ENCODE data around the gene TRABD2B.

The TRABD2B gene

GRCh38 chr1:47937586-47938254 is 59.5 kb downstream of the TRABD2B start:
- DNase-seq (ENCODE audit: low read depth in 2 of 3, low spot score in 2 of 3): no peak

GRCh38 chr1:47936916-47937551 is 60.2 kb downstream of the TRABD2B start:
- DNase-seq (ENCODE audit: low read depth in 2 of 3, low spot score in 2 of 3): no peak

- no peak for DNase-seq (ENCODE audit: low read depth in 2 of 3, low spot score in 2 of 3)
These were observed 61.3 kb downstream of the TRABD2B start for GRCh38 chr1:47935856-47936255.

GRCh38 chr1:47935163-47935562 is 62.0 kb downstream of the TRABD2B start:
- no peak for DNase-seq (ENCODE audit: low read depth in 2 of 3, low spot score in 2 of 3)

GRCh38 chr1:47934243-47934805 is 62.9 kb downstream of the TRABD2B start:
- DNase-seq (ENCODE audit: low read depth in 2 of 3, low spot score in 2 of 3): no peak

GRCh38 chr1:47932743-47933142 is 64.4 kb downstream of the TRABD2B start:
- DNase-seq (ENCODE audit: low read depth in 2 of 3, low spot score in 2 of 3): no peak

DNA sequence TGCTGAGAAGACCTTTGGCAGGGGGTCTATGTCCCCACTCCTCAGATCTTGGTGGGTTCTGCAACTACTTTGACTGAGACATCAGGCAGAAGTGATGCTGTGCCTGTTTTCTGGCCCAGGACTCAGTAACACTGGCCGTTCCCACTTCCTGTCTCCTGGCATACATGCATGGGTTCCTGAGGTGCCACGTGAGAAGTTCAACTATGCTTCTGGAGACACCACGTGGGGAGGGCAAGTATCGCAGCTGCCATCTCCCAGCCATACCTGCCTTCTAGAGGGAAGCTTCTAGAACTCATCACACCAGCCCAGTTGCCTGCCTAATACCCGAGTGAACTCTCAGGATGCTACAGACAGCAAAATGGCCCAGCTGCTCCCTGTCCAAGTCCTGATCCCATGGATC is 65.8 kb downstream of the TRABD2B start:
- DNase-seq (ENCODE audit: low read depth in 2 of 3, low spot score in 2 of 3): no peak

DNA sequence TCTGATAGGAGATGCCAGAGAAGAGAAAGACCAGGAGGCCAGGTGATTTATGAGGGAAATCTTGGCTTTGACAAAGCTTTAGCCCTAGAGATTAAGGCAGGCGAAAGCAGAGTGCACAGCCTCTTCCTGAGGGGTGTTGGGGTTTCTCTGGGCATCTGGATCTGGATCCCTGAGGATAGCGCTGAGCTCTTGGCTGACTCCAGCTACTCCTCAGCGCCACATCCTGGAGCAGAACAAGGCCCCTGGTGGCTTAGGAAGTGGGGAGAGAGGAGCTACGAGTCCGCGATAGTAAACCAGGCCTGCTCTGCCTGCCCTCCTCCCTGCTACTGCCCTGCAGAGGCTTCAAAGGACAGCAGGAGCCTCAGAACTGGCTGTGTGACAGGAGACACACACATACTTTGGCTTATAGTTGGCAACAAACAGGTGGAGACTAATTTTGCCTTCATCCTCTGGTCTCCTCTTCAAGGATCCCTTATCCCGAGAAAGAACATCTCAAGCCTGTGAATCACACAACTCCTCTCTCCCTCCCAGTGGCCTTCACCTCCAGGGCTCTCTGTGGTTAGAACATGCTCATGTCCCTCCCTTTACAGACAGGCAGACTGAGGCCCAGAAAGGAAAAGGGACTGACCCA is 66.9 kb downstream of the TRABD2B start:
- DNase-seq (ENCODE audit: low read depth in 2 of 3, low spot score in 2 of 3): no peak

DNA sequence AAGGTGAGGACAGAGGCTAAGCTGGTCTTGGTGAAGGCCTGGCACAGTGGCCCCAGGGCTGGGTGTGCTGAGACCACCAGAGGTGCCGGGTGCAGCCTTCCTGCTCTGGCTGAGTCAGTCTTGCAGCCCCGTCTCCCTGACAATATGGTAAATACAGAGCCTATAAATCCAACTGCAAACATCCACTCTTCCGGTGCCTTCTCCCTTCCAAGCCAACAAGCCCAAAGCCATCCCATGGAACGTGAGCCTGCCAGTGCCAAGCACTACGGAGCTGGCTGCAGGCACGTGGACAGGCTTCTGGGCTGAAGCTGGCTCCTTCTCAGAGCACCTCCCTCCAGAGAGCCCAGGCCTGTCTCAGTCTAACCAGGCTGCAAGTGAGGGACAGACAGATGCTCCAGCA is 70.0 kb downstream of the TRABD2B start:
- no peak for DNase-seq (ENCODE audit: low read depth in 2 of 3, low spot score in 2 of 3)

- no peak for DNase-seq (ENCODE audit: low read depth in 2 of 3, low spot score in 2 of 3)
These were observed 70.7 kb downstream of the TRABD2B start for GRCh38 chr1:47926461-47926999.

GRCh38 chr1:47924270-47925048 is 72.7 kb downstream of the TRABD2B start:
- no peak for DNase-seq (ENCODE audit: low read depth in 2 of 3, low spot score in 2 of 3)

DNA sequence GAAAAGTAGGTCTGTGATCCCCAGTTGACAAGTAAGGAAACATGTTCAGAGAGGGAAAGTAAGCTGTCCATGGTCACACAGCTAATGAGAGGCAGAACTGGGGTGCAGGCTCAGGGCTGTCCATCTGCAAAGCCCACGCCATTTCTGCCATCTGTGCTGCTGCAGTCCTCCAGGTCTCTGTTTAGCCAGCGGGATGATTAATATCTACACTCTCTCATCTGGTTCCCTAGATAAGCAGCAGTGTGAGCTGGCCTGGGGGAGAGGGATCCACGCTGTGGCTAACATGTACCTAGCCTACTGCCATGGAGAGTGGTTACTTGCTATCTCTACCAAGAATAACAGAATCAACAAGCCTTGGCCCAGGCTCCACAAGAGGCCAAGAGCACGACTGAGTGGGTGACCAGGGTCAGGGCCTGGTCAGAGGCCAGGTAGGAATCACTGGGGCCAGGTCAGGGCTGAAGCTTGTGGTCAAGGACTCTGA is 75.2 kb downstream of the TRABD2B start:
- no peak for DNase-seq (ENCODE audit: low read depth in 2 of 3, low spot score in 2 of 3)

DNA sequence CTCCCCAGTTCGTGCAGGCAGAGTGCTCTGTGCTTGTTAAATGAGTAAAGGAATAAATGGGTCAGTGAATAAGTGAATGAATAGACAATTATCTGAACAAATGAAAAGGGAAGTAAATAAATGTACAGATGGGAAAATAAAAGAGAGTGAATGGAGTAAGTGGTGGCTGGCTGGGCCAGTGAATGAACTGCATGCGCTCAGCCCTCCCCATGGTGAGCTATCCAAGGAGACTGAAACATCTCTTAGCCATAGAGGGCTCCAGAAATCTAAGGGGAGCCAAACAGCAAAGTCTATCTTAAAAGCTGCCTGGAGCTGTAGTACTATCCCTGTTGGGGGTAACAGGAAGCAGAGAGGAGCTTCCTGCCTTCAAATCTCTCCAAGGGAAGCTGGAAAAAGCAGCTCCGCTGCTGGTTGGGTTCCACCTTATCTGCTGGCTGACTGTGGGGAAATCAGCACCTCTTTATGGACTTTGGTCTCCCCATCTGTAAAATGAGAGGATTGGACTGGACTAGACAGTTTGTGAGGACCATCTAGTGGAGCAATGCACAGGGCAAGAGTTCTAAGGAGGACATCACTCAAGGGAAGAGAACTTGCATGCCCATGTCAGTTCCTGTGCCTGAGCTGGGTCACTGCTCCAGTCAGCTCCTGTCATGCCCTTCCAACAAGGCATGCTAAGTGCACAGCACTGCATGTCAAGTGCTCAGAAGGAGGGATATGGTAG is 77.9 kb downstream of the TRABD2B start:
- no peak for DNase-seq (ENCODE audit: low read depth in 2 of 3, low spot score in 2 of 3)

- DNase-seq (ENCODE audit: low read depth in 2 of 3, low spot score in 2 of 3): no peak
These were observed 78.8 kb downstream of the TRABD2B start for GRCh38 chr1:47918257-47918867.

DNA sequence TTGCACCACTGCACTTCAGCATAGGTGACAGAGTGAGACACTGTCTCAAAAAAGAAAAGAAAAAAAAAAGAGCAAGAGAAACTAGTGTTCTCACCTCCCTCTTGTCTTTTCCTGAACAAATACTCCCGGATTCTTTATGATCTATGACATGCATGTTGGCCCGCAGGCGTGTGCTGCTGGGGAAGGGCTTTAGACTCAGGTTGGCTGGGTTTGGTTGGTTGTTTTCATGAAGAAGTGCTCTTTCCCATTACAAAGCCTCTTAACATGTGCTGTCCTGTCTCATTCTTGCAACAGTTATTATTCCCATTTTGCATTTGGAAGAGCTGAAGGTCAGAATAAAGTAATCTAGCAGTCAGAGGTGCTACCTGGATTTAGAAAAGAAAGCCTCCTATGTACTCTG is 79.5 kb downstream of the TRABD2B start:
- no peak for DNase-seq (ENCODE audit: low read depth in 2 of 3, low spot score in 2 of 3)

DNA sequence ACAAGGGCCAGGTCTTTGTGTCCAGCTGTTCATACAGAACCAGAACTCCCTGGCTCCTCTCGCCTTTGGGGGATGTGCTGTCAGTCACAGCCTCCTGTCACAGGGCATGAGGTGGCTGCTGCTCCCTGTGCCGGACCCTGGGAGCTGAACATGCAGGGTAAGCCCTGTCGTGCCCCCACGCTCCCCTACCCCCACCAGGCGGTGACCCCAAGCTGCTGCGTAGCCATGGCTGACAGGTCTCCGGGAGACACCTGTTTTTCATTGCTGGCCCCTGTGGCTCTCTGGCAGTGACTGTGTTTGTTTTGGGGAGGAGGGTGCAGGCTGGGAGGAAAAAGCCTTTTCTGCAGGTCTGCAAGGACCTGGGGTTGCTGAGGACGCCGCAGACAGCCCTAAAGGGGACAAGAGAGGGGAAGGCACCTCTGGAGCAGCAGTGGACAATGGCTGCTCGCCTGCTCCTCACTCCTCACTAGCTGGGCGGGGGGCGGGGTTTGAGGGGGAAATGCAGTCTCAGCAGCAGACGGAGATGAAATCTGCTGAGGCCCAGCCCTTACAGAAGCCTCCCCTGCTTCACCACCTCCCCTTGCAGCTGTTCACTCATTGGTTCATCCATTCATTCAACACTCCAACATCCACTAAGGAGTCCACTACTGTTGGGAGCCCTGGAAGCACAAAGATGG is 81.4 kb downstream of the TRABD2B start:
- DNase-seq (ENCODE audit: low read depth in 2 of 3, low spot score in 2 of 3): no peak

DNA sequence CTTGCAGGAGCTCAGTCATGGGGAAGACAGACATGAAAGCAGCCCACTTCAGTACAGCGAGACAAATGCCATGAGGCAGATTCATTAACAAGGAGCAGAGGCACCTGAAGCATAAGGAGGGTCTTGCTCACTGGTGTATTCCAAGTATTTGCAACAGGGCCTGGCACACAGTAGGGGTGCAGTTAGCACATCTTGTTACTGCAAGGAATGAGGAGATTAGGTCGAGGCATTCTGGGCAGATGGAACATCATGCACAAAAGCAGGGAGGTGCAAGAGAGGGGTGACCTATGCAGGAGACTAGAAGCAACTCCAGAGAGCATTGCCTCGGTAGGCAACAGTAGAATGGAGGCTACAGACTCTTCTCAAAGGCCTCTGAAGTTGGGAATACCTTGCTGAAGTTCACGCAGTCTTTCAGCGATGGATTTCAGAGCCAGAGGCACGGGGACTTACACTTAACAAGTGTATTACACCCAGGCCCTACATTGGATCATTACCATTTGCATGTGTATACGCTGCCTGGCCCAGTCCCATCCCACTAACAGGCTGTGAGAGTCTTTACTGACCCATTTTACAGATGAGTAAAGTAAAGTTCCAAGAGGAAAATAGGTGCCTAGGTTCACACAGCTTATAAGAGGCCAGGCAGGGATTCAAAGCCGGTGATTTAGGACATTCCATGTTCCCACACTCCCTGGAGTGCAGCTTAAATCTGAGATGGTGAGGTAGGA is 82.1 kb downstream of the TRABD2B start:
- no peak for DNase-seq (ENCODE audit: low read depth in 2 of 3, low spot score in 2 of 3)

- no peak for DNase-seq (ENCODE audit: low read depth in 2 of 3, low spot score in 2 of 3)
These were observed 82.8 kb downstream of the TRABD2B start for GRCh38 chr1:47914218-47914938.
